ENCODE measurements around the gene BBS4. TPM values are rescaled to one million over a fixed set of nuclear protein-coding genes. Genes with fewer than 3 reads are reported as not detected.
A peak's percentile ranks its signal among the peaks of the same experiment; 100 is the strongest.

BBS4 gene
- total RNA-seq, 1 donor from 2014 or later = 8.0 TPM

GRCh38 chr15:72754096-72754495, 68.1 kb downstream of the BBS4 start:
- ATAC-seq (no peak), DNase-seq (ENCODE audit: low spot score) (no peak)

GRCh38 chr15:72758182-72758581, 72.2 kb downstream of the BBS4 start:
- no peak for ATAC-seq

DNA sequence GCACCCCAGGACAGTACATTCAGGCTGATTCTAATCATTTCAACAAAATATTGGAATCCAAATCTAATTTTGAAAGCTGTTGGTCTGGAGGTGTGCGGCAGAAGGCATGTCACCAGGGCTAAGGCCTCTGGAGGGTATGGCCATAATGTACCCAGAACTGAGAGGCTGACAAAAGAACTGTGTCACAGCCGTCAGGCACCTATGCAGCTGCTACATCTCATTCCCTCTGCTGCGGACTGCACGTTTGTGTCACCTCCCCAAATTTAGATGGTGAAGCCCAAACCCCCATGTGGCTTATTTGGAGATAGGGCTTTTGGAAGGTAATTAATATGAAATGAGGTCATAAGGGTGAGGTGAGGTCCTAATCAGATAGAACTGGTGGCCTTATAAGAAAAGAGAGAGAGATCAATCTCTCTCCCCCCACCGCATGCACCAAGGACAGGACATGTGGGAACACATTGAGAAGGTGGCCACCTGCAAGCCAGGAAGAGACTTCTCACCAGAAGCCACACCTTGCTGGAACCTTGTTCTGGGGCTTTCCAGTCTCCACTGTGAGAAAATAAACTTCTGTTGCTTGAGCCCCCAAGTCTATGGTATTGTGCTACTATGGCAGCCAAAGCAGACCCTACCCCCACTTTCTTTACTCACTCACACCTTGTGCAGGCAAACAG, 74.7 kb downstream of the BBS4 start:
- DNase-seq (ENCODE audit: low spot score) (no peak), ATAC-seq (no peak)

More at GRCh38 chr15:72758182-72758581, 72.2 kb downstream of the BBS4 start:
- DNase-seq (ENCODE audit: low spot score) = no peak

DNA sequence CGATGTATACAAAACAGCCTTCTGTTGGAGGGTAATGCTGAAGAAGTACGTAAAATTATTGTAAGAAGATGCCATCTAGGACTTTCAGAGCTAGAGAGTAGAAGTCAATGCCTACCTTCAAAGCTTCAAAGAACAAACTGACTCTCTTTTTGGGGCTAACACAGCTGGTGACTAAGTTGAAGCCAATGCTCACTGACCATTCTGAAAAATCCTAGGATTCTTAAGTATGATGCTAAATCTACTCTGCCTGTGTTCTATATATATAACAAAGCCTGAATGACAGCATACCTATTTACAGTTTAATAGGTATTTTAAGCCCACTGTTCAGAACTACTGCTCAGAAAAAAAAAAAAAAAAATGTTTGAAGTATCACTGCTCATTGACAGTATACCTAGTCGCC, 78.6 kb downstream of the BBS4 start:
- no peak for DNase-seq (ENCODE audit: low spot score)

GRCh38 chr15:72766025-72766424, 80.0 kb downstream of the BBS4 start:
- DNase-seq (ENCODE audit: low spot score) (no peak), ATAC-seq (no peak)

More for the DNA sequence above, 78.6 kb downstream of the BBS4 start:
- ATAC-seq = no peak

DNA sequence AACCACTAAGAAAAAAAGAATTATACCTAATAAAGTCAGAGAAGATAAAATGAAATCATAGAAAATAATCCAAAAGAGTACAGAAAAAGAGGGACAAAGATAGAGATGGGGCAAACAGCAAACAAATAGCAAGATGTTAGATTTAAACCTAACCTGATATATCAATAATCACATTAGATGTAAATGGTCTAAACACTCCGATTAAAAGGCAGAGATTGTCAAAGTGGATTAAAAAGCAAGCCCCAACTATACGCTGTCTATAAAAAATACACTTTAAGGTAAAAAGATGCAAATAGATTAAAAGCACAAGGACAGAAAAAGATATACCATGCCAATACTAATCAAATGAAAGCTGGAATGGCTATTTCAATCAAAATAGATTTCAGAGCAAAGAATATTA, 80.8 kb downstream of the BBS4 start:
- DNase-seq (ENCODE audit: low spot score) (no peak), ATAC-seq (no peak)

- ATAC-seq (no peak), DNase-seq (ENCODE audit: low spot score) (no peak)
Observed at GRCh38 chr15:72770673-72771328, 84.8 kb downstream of the BBS4 start.

- DNase-seq (ENCODE audit: low spot score) = no peak
- ATAC-seq = no peak
Observed at GRCh38 chr15:72771329-72771725, 85.3 kb downstream of the BBS4 start.

DNA sequence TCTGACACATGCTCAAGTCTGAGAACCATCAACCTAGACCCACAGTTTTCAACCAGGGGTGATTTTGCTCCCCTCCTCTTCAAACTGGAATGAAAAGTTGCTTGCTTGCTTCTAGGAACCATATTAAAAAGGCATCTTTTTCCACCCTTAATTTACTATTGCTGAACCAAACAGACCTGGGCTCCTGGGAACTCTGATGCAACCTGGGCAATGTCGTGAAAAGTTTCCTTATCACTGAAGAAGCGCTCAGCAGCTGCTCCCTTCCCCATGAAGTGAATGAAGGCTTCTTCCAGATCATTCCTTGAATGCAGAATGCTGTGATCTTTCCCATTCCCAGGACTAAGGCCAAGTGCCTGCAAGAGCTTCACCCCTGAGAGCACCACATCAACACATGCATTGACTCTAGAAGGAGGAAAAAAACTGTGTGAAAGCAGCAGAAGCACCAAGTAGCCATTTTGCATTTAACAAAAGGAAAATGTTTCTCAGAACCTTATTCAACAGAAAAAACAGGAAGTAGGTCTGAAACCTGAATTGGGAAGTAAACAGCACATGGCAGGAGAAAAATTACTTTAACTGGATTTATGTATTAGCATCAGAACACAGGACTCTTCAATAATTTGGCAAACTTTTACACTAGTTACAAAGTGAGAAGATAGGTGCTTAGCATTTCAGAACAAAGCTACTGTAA, 88.8 kb downstream of the BBS4 start:
- no peak for DNase-seq (ENCODE audit: low spot score)
- ATAC-seq = no peak

- DNase-seq (ENCODE audit: low spot score) = no peak
- ATAC-seq = no peak
Observed at GRCh38 chr15:72778796-72779195, 92.8 kb downstream of the BBS4 start.

DNA sequence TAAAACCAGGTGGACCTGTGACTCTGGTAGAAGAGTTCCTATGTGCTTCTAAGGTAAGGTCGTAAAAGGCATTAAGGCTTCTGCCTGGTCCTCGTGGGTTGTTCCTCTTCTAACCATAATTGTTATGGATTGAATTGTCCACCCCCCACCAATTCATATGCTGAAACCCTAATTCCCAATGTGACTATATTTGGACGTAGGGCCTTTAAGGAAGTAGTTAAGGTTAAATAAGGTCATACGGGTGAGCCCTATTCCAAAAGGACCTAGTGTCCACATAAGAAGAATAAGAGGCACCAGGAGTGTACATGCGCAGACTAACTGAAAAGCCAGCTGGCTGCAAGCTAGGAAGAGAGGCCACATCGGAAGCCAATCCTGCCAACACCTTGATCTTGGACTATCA, 95.6 kb downstream of the BBS4 start:
- ATAC-seq (no peak), DNase-seq (ENCODE audit: low spot score) (no peak)

DNA sequence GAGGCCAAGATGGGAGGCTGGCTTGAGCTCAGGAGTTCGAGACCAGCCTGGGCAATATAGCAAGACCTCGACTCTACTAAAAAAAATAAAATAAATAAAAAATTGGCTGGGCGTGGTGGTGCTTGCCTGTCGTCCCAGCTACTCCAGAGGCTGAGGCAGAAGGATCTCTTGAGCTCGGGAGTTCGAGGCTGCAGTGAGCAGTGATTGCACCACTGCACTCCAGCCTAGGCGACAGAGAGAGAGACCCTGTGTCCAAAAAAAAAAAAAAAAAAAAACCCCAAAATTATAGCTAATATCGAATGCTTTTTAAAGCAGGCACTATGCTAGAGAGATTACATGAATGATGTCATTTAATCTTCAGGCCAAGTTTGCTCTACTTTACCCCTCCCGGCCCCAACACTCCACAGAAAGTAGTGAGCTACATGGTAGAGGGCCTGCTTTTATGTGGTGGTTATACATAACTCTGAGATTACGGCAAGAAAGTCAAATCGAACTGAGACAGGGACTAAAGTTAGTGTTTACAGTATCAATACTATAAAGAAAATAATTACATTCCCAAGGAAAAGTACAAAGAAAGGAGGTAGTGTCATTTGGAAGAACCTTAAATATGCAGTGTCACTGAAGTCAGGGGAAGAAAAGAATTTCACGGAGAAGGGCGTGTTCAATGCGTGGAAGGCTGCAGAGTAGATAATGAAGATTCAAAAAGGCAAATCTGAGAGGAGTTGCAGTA, 96.4 kb downstream of the BBS4 start:
- ATAC-seq = no peak
- DNase-seq (ENCODE audit: low spot score) = no peak

- peak; percentile 38 for ATAC-seq
Observed at GRCh38 chr15:72783004-72783639, 97.1 kb downstream of the BBS4 start.

DNA sequence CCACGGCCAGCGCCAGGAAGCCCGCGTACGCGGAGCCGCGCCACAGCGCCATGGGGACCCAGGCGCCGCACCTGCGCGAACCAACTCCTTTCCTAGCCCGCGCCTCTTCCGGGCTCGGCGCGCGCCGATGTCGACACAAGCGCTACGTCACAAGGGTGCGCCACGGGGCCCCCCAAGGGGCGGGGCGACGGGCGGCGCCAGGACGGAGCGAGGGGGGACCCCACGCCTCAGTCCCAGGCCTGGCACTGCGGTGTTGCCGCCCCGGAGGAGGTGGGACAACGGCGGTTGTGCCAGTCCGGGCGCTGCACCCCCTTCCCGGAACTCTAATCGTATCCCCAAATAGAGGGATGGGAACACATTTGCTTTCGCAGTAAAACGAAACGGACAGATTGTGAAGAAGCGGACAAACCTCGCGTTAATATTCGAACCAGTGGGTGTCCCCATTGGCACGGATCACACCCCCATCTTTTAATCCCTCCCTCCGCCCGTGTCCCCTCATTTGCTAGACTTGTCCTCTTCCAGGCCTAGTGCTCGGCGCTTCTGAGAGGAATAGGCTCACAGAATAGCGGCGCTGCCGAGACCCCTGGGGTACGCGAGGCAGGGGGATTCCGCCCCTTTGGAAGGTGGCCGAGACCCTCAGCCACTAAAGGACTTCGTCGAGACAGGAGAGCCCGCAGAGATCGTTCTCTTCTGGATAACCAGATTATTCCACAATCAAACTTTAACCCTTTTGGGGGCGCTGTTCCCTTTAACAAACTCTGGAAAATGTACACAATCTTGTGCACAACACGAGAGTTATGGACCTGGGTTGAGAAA, 97.8 kb downstream of the BBS4 start, which contains the start of gene ADPGK:
Gene ADPGK (minus strand): TSS at position 119 of the 816 bp plus-strand sequence. CDS start 67 bp downstream, at position 52.
- peak; percentile 95 for DNase-seq (ENCODE audit: low spot score)
- peak; percentile 93 for ATAC-seq

More at GRCh38 chr15:72783004-72783639, 97.1 kb downstream of the BBS4 start:
- DNase-seq (ENCODE audit: low spot score) = no peak

GRCh38 chr15:72784456-72784876, 98.5 kb downstream of the BBS4 start:
- DNase-seq (ENCODE audit: low spot score) = peak; percentile 52
- no peak for ATAC-seq

GRCh38 chr15:72785432-72785831, 99.4 kb downstream of the BBS4 start:
- DNase-seq (ENCODE audit: low spot score) (no peak), ATAC-seq (no peak)

- no peak for ATAC-seq
Observed at GRCh38 chr15:72785841-72786240, 99.8 kb downstream of the BBS4 start.

GRCh38 chr15:72786242-72786641, 100.2 kb downstream of the BBS4 start:
- no peak for DNase-seq (ENCODE audit: low spot score)
- ATAC-seq = no peak

More at GRCh38 chr15:72785841-72786240, 99.8 kb downstream of the BBS4 start:
- DNase-seq (ENCODE audit: low spot score) = no peak

GRCh38 chr15:72786676-72787345, 100.8 kb downstream of the BBS4 start:
- ATAC-seq (no peak), DNase-seq (ENCODE audit: low spot score) (no peak)

All from left lobe of liver (tissue), 2 donors.